OCI-LY7 (cell line): ENCODE results near the gene SLC26A4. TPM values are rescaled to one million over a fixed set of nuclear protein-coding genes. Genes with fewer than 3 reads are reported as not detected.

ENCODE experiments used
- BruUV-seq: library from RNA; stranded (reverse); fragments of 400-500 nt; replicated peaks from 2 replicates; lab custom pipeline; 2021; lab: Mats Ljungman, UMichigan
- CTCF ChIA-PET: fragments of 300-600 bp; sonication (Branson Sonifier 250); formaldehyde crosslinking; loops from one replicate; lab custom pipeline; 2022; ENCODE audit warnings: antibody characterized with exemption; ENCODE audit not compliant: unreplicated experiment; lab: Charles Lee
- POLR2A ChIA-PET: fragments of 300-600 bp; sonication (Branson Sonifier 250); formaldehyde crosslinking; loops from one replicate; lab custom pipeline; 2022; ENCODE audit warnings: antibody characterized with exemption; lab: Charles Lee
- DNase-seq: peaks from one replicate; pipeline ENCODE4 v3.0.0-alpha.2; 2015; ENCODE audit warnings: low spot score
- H2AFZ ChIP-seq: fragments of 200-600 bp; sonication (generic), shearing (Covaris generic); 2 replicates; pipeline ENCODE4 v1.6.1; 2014; ENCODE audit warnings: mild to moderate bottlenecking, antibody characterized with exemption, low read length, moderate library complexity
- H3K27ac ChIP-seq: fragments of 200-600 bp; sonication (generic); 2 replicates; pipeline ENCODE4 v1.5.1; 2014; ENCODE audit warnings: mixed run types, low read depth, mild to moderate bottlenecking, moderate library complexity, low read length, inconsistent platforms; ENCODE audit not compliant: poor library complexity, severe bottlenecking
- H3K36me3 ChIP-seq: fragments of 200-600 bp; sonication (generic); 2 replicates; pipeline ENCODE4 v1.6.1; 2014; ENCODE audit warnings: mild to moderate bottlenecking, antibody characterized with exemption, low read length, moderate library complexity, mixed read lengths; ENCODE audit not compliant: insufficient read depth
- H3K4me1 ChIP-seq: fragments of 200-600 bp; sonication (generic); 2 replicates; pipeline ENCODE4 v1.5.1; 2014; ENCODE audit warnings: mild to moderate bottlenecking, low read length; ENCODE audit not compliant: insufficient read depth, poor library complexity, severe bottlenecking
- H3K4me2 ChIP-seq: fragments of 200-600 bp; sonication (generic); 2 replicates; pipeline ENCODE4 v1.6.1; 2014; ENCODE audit warnings: mild to moderate bottlenecking, low read length
- H3K4me3 ChIP-seq: fragments of 200-600 bp; sonication (generic); 2 replicates; pipeline ENCODE4 v1.5.1; 2014; ENCODE audit warnings: mild to moderate bottlenecking, low read depth, low read length; ENCODE audit not compliant: poor library complexity, severe bottlenecking
- H3K79me2 ChIP-seq: fragments of 200-600 bp; sonication (generic); 2 replicates; pipeline ENCODE4 v1.6.1; 2016; ENCODE audit warnings: low read depth, mild to moderate bottlenecking, low read length, moderate library complexity, mixed read lengths; ENCODE audit not compliant: insufficient read depth
- H3K9me2 ChIP-seq: fragments of 200-600 bp; sonication (generic); 2 replicates; pipeline ENCODE4 v1.6.1; 2016; ENCODE audit warnings: mild to moderate bottlenecking, low read length, mixed read lengths; ENCODE audit not compliant: insufficient read depth
- H3K9me3 ChIP-seq: fragments of 200-600 bp; sonication (generic); 2 replicates; pipeline ENCODE4 v1.6.1; 2014; ENCODE audit warnings: mild to moderate bottlenecking, mixed run types, low read length, mixed read lengths
- H4K20me1 ChIP-seq: fragments of 200-600 bp; sonication (generic); 2 replicates; pipeline ENCODE4 v1.6.1; 2014; ENCODE audit warnings: mild to moderate bottlenecking, antibody characterized with exemption, low read length, moderate library complexity, mixed read lengths; ENCODE audit not compliant: insufficient read depth
- CTCF ChIP-seq: fragments of 200-600 bp; sonication (generic); conservative IDR thresholded peaks from 2 replicates; pipeline ENCODE4 v1.5.1; 2014; ENCODE audit warnings: mild to moderate bottlenecking, antibody characterized with exemption, low read length, moderate library complexity, mixed read lengths
- EZH2phosphoT487 ChIP-seq: fragments of 200-600 bp; sonication (generic); IDR thresholded peaks from 2 replicates; pipeline ENCODE4 v1.6.1; 2018; ENCODE audit warnings: low read depth, borderline replicate concordance, mild to moderate bottlenecking, mixed run types, antibody characterized with exemption, low read length, moderate library complexity, mixed read lengths
- intact Hi-C: fragments of 100-400 bp; cut with micrococcal nuclease; formaldehyde crosslinking; loops from one replicate; pipeline ENCODE4 v1.10.0; 2022; ENCODE audit not compliant: unreplicated experiment
- total RNA-seq, 2 experiments: library from RNA; depleted of rRNA in 1 of 2; stranded (reverse); fragments of >200 nt in 1 of 2; shearing (Covaris generic) in 1 of 2; gene quantifications; 2 replicates each; pipeline ENCODE4 v1.2.3, GENCODE V29; 2014 to 2022

Gene SLC26A4
- total RNA-seq, 2 experiments from 2014 or later = 0.27 TPM; not detected in 1

- H3K4me2 ChIP-seq = no peak overlapping the region
- intact Hi-C loops = no loop called here
- BruUV-seq = no TSS peak
These were observed 32.1 kb upstream of the SLC26A4 start for GRCh38 chr7:107628461-107629064.

GRCh38 chr7:107630342-107630741 lies 30.3 kb upstream of the SLC26A4 start:
- Histone ChIP-seq H3K4me3 (no peak overlapping the region), H3K79me2 (no peaks in the 10 kb centered on the region), H3K27ac (no peak overlapping the region), H3K4me2 (no peak overlapping the region), H3K36me3 (no peaks in the 10 kb centered on the region), H3K4me1 (peaks cover 9% of the 10 kb centered on the region), H3K9me2 (no peaks in the 10 kb centered on the region), H2AFZ (no peak overlapping the region), H3K9me3 (no peaks in the 10 kb centered on the region), H4K20me1 (no peaks in the 10 kb centered on the region)
- ChIA-PET CTCF (no interaction called here), POLR2A (no interaction called here)
- TF ChIP-seq CTCF = no peak
- no peak for TF ChIP-seq EZH2phosphoT487
- intact Hi-C loops = no loop called here
- BruUV-seq = no TSS peak
- no peak for DNase-seq

More at GRCh38 chr7:107628461-107629064, 32.1 kb upstream of the SLC26A4 start:
- DNase-seq = no peak
- CTCF ChIA-PET = no interaction called here
- Histone ChIP-seq H3K79me2 (no peaks in the 10 kb centered on the region), H3K36me3 (no peaks in the 10 kb centered on the region), H4K20me1 (no peaks in the 10 kb centered on the region), H3K9me2 (no peaks in the 10 kb centered on the region), H3K27ac (no peak overlapping the region), H3K4me1 (peaks cover 5% of the 10 kb centered on the region), H3K9me3 (no peaks in the 10 kb centered on the region), H2AFZ (no peak overlapping the region), H3K4me3 (no peak overlapping the region)
- TF ChIP-seq CTCF (no peak), EZH2phosphoT487 (no peak)
- POLR2A ChIA-PET = interaction anchor here (1.1 kb wide), 1 partner anchor 10 kb away, joined by 3 read pairs; no protein-coding TSS in a partner anchor
